Mesendoderm (in vitro differentiated cells): ENCODE results near the gene PRM2.

Experiments
- DNase-seq: peaks from one replicate; pipeline ENCODE4 v3.0.0; 2013
- H2AK5ac ChIP-seq: 2 replicates; pipeline ENCODE4 v1.6.1; 2013; ENCODE audit warnings: low read length, inconsistent platforms
- H2BK120ac ChIP-seq: 2 replicates; pipeline ENCODE4 v1.6.1; 2013; ENCODE audit warnings: low read depth, mild to moderate bottlenecking, low read length, moderate library complexity, mixed read lengths
- H2BK15ac ChIP-seq: replicated peaks from 2 replicates; pipeline ENCODE4 v1.6.1; 2013; ENCODE audit warnings: low read depth, mild to moderate bottlenecking, moderate library complexity
- H2BK5ac ChIP-seq: 2 replicates; pipeline ENCODE4 v1.6.1; 2013; ENCODE audit warnings: low read length, inconsistent platforms
- H3K18ac ChIP-seq: 2 replicates; pipeline ENCODE4 v1.6.1; 2013; ENCODE audit warnings: mild to moderate bottlenecking, low read length, mixed read lengths
- H3K23ac ChIP-seq: one replicate; pipeline ENCODE4 v1.6.1; 2013; ENCODE audit warnings: low read length
- H3K27ac ChIP-seq: 2 replicates; pipeline ENCODE4 v1.5.1; 2013; ENCODE audit warnings: low read depth, mild to moderate bottlenecking, inconsistent platforms, low read length, moderate library complexity
- H3K27me3 ChIP-seq: 2 replicates; pipeline ENCODE4 v1.6.1; 2013; ENCODE audit warnings: low read length, control low read depth, mild to moderate bottlenecking, inconsistent platforms; ENCODE audit not compliant: insufficient read depth, poor library complexity
- H3K36me3 ChIP-seq: 2 replicates; pipeline ENCODE4 v1.6.1; 2013; ENCODE audit warnings: low read length, inconsistent platforms; ENCODE audit not compliant: control insufficient read depth, insufficient read depth
- H3K4ac ChIP-seq: one replicate; pipeline ENCODE4 v1.6.1; 2013; ENCODE audit warnings: low read depth, mild to moderate bottlenecking, low read length, moderate library complexity
- H3K4me1 ChIP-seq: 2 replicates; pipeline ENCODE4 v1.6.1; 2013; ENCODE audit warnings: low read depth, low read length, inconsistent platforms; ENCODE audit not compliant: control insufficient read depth
- H3K4me2 ChIP-seq: 2 replicates; pipeline ENCODE4 v1.6.1; 2013; ENCODE audit warnings: low read length
- H3K4me3 ChIP-seq: 2 replicates; pipeline ENCODE4 v1.5.1; 2013; ENCODE audit warnings: mild to moderate bottlenecking, low read length
- H3K56ac ChIP-seq: one replicate; pipeline ENCODE4 v1.6.1; 2013; ENCODE audit warnings: low read length
- H3K79me1 ChIP-seq: 2 replicates; pipeline ENCODE4 v1.6.1; 2013; ENCODE audit warnings: low read length, inconsistent platforms
- H3K79me2 ChIP-seq: 2 replicates; pipeline ENCODE4 v1.6.1; 2013; ENCODE audit warnings: mild to moderate bottlenecking, low read length; ENCODE audit not compliant: control insufficient read depth, insufficient read depth
- H3K9ac ChIP-seq: 2 replicates; pipeline ENCODE4 v1.6.1; 2013; ENCODE audit warnings: low read length, inconsistent platforms
- H4K5ac ChIP-seq: one replicate; pipeline ENCODE4 v1.6.1; 2013; ENCODE audit warnings: low read length
- H4K8ac ChIP-seq: one replicate; pipeline ENCODE4 v1.6.1; 2013; ENCODE audit warnings: low read depth, mild to moderate bottlenecking, control low read depth, low read length, moderate library complexity
- WGBS: extraction: QIAGEN DNeasy Blood & Tissue Kit; methylation state at CpG from one replicate; pipeline ENCODE4 v1.1.7; 2013; ENCODE audit warnings: low lambda C conversion rate, missing lambda C conversion rate; ENCODE audit not compliant: insufficient coverage; ENCODE audit errors: extremely low coverage; 5-methylcytosine and 5-hydroxymethylcytosine counted together

PRM2 gene

GRCh38 chr16:11309895-11310633 lies 33.8 kb upstream of the PRM2 start:
- Histone ChIP-seq H3K27me3 (no peaks in the 10 kb centered on the region), H3K4me1 (peaks cover 7% of the 10 kb centered on the region), H3K9ac (no peak overlapping the region), H3K79me1 (no peaks in the 10 kb centered on the region), H3K56ac (no peak overlapping the region), H3K4ac (no peak overlapping the region), H3K4me3 (no peak overlapping the region), H2BK120ac (no peak overlapping the region), H2AK5ac (peak overlapping the region; percentile 63), H3K4me2 (no peak overlapping the region), H3K27ac (no peak overlapping the region), H2BK15ac (no peak overlapping the region), H2BK5ac (no peak overlapping the region), H4K5ac (no peak overlapping the region), H4K8ac (no peak overlapping the region), H3K36me3 (no peaks in the 10 kb centered on the region), H3K23ac (no peak overlapping the region), H3K79me2 (no peaks in the 10 kb centered on the region), H3K18ac (peak overlapping the region; percentile 7)
- DNase-seq, result no peak
- WGBS, result no CpG with 5 or more reads among the region's 9 CpGs

GRCh38 chr16:11308493-11309283 lies 32.4 kb upstream of the PRM2 start:
- Histone ChIP-seq H3K23ac (peak overlapping the region; percentile 11), H3K79me2 (no peaks in the 10 kb centered on the region), H3K18ac (no peak overlapping the region), H3K79me1 (no peaks in the 10 kb centered on the region), H3K4me2 (no peak overlapping the region), H2BK120ac (no peak overlapping the region), H3K4me1 (peaks cover 7% of the 10 kb centered on the region), H3K36me3 (no peaks in the 10 kb centered on the region), H3K4me3 (no peak overlapping the region), H3K9ac (no peak overlapping the region), H4K8ac (no peak overlapping the region), H3K27me3 (no peaks in the 10 kb centered on the region), H3K56ac (peak overlapping the region; percentile 53), H2BK15ac (no peak overlapping the region), H2AK5ac (peak overlapping the region; percentile 56), H3K27ac (no peak overlapping the region), H3K4ac (no peak overlapping the region), H4K5ac (no peak overlapping the region), H2BK5ac (no peak overlapping the region)
- no CpG with 5 or more reads among the region's 15 CpGs for WGBS
- DNase-seq, result no peak

- Histone ChIP-seq H3K36me3 (no peaks in the 10 kb centered on the region), H3K4me1 (peaks cover 4% of the 10 kb centered on the region), H2BK5ac (no peak overlapping the region), H3K4me3 (no peak overlapping the region), H3K4me2 (no peak overlapping the region), H4K8ac (no peak overlapping the region), H3K56ac (peak overlapping the region; percentile 53), H2BK15ac (no peak overlapping the region), H3K79me1 (no peaks in the 10 kb centered on the region), H2AK5ac (peak overlapping the region; percentile 62), H3K9ac (no peak overlapping the region), H3K18ac (no peak overlapping the region), H2BK120ac (no peak overlapping the region), H3K27me3 (no peaks in the 10 kb centered on the region), H3K23ac (peak overlapping the region; percentile 11), H3K27ac (no peak overlapping the region), H3K79me2 (no peaks in the 10 kb centered on the region), H3K4ac (no peak overlapping the region), H4K5ac (no peak overlapping the region)
- no CpG with 5 or more reads among the region's 21 CpGs for WGBS
- DNase-seq, result no peak
Measured at GRCh38 chr16:11307639-11308492, 31.6 kb upstream of the PRM2 start.

GRCh38 chr16:11306997-11307638 lies 30.8 kb upstream of the PRM2 start:
- H4K5ac ChIP-seq, result no peak overlapping the region
- no peak overlapping the region for H2AK5ac ChIP-seq
- WGBS, result no CpG with 5 or more reads among the region's 7 CpGs
- no peak overlapping the region for H3K4me3 ChIP-seq
- H3K18ac ChIP-seq, result no peak overlapping the region
- H3K56ac ChIP-seq, result peak overlapping the region; percentile 17
- H2BK5ac ChIP-seq, result no peak overlapping the region
- no peaks in the 10 kb centered on the region for H3K79me1 ChIP-seq
- H2BK120ac ChIP-seq, result no peak overlapping the region
- no peak overlapping the region for H3K23ac ChIP-seq
- no peak for DNase-seq
- no peak overlapping the region for H3K4me2 ChIP-seq
- H3K79me2 ChIP-seq, result no peaks in the 10 kb centered on the region
- H2BK15ac ChIP-seq, result no peak overlapping the region
- H3K9ac ChIP-seq, result no peak overlapping the region
- no peak overlapping the region for H4K8ac ChIP-seq
- H3K36me3 ChIP-seq, result no peaks in the 10 kb centered on the region
- no peaks in the 10 kb centered on the region for H3K4me1 ChIP-seq
- no peak overlapping the region for H3K4ac ChIP-seq
- H3K27ac ChIP-seq, result no peak overlapping the region
- H3K27me3 ChIP-seq, result no peaks in the 10 kb centered on the region

GRCh38 chr16:11306381-11306780 lies 30.1 kb upstream of the PRM2 start:
- no peaks in the 10 kb centered on the region for H3K4me1 ChIP-seq
- H3K4me3 ChIP-seq, result no peak overlapping the region
- H3K4ac ChIP-seq, result peak overlapping the region; percentile 19
- H4K8ac ChIP-seq, result no peak overlapping the region
- H4K5ac ChIP-seq, result no peak overlapping the region
- no peak overlapping the region for H3K4me2 ChIP-seq
- peak overlapping the region; percentile 6 for H3K18ac ChIP-seq
- H3K79me2 ChIP-seq, result no peaks in the 10 kb centered on the region
- peak; percentile 91 for DNase-seq
- H3K9ac ChIP-seq, result no peak overlapping the region
- no peak overlapping the region for H3K56ac ChIP-seq
- H2BK15ac ChIP-seq, result no peak overlapping the region
- peak overlapping the region; percentile 21 for H2BK5ac ChIP-seq
- no peak overlapping the region for H2BK120ac ChIP-seq
- H3K27me3 ChIP-seq, result no peaks in the 10 kb centered on the region
- H3K79me1 ChIP-seq, result no peaks in the 10 kb centered on the region
- H3K23ac ChIP-seq, result no peak overlapping the region
- H3K27ac ChIP-seq, result no peak overlapping the region
- no CpG with 5 or more reads among the region's 8 CpGs for WGBS
- H3K36me3 ChIP-seq, result no peaks in the 10 kb centered on the region
- no peak overlapping the region for H2AK5ac ChIP-seq
